8988T (cell line): ENCODE results near the gene TMEM191C.
"Not testable (repeated sequence)": the region's sequence is repeated elsewhere in the genome, so short reads cannot be mapped to it uniquely, and the experiment has no call there.

Experiments
- DNase-seq: peaks from one replicate; pipeline ENCODE4 v3.0.0; 2011

Gene TMEM191C

DNA sequence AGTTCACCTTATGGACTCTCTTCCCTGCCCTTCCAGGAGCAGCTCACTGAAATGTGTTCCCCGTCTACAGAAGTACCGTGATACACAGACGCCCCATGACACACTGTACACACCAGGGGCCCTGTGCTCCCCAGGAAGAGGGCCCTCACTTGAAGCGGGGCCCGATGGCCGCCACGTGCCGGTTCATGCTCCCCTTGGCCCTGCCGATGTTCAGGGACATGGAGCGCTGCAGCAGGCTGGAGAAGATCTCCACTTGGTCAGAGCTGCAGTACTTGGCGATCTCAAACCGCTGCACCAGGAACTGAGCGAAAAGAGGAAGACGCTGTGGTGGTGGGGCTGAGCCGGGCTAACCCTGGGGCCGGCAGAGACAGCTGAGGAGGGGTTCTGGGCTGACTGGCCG, 20.5 kb downstream of the TMEM191C start:
- DNase-seq, result not testable (repeated sequence)

DNA sequence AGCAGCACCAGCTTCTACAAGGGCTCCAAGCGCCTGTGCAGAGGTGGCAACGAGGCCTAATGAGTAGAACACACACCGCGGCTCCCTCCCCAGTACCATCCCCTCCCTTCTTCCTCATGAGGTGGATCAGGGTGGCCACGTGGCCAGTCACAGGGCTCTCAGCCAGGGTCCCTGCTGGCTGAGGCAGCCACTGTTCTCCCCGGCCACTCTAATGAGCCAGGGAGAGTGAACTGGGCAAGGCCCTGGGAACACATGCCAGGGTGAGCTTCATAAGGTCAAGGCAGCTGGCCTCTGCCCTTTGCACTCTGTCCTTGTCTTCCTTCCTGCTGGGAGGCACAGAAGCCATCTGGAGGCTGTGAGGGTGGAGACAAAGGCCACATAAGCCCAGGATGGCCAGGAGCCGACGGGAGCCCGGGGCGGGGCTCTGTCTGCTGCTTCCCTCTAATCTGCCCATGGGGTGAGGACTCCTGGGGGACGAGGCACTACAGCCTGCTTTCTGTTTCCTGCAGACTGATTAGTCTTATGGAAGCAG, 22.0 kb downstream of the TMEM191C start:
- not testable (repeated sequence) for DNase-seq

GRCh38 chr22:21490556-21490955, 23.4 kb downstream of the TMEM191C start:
- not testable (repeated sequence) for DNase-seq

DNA sequence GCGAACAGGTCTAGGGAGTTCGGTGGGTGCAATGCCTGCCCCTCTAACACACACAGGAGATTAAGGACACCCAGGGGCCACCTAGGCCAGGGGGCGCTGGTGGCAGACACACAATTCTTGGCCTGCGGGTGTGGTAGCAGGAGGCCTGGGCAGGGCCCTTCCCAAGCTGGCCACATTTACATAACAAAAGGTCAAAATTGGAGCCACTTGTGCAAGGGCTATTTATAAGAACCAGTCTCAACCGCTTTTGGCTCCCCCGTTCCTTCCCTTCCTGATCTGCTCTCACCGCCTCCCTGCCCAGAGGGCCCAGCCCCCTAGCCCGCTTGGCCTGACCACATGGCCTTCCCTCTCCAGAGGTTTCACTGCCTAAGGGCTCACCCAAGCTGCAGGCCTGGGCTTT, 25.1 kb downstream of the TMEM191C start:
- DNase-seq, result not testable (repeated sequence)

DNA sequence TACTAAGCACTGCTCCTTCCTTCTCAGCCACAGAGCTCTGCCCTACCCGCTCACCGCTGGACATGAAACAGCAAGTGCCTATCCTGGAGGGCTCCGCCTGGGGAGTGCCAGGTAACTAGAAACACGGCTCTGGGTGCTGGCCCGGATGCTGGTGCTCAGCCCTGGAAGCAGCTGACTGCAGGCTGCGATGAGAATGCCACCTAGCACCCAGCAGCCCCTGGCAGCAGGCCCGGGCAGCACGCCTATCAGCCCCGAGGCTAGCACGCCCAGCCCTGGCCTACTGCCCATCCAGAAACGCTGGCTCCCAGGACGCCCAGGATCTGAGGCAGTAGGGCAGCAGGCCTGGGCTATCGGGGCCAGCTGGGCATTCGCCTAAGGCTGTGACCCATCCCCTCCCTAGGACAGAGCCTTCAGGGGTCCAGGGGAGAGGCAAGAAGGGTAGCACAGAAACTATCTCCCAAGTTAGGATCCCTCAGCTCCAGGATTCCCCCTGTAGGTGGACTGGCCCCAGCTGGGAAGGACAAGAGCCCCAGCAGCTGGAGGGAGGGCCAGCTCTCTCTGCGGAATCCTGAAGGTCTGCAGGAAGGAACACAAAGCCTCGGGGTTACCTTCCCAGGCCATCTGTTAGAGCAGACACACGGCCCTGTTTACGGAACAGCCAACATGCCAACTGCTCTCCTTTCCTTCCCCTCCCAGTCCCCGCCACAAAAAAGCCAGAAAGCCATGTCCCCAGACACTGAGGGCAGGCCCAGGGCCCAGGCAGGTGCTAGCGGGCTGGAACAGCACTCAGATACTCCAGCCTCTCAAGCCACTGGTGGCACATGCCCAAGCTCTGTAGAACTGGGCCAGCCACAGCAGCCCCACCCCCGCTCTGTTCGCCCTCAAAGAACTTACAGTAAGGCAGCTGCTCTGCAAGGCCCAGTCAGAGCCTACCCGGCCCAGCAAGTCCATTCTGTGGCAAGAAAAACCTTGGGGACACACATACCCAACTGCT, 26.9 kb downstream of the TMEM191C start:
- not testable (repeated sequence) for DNase-seq

DNA sequence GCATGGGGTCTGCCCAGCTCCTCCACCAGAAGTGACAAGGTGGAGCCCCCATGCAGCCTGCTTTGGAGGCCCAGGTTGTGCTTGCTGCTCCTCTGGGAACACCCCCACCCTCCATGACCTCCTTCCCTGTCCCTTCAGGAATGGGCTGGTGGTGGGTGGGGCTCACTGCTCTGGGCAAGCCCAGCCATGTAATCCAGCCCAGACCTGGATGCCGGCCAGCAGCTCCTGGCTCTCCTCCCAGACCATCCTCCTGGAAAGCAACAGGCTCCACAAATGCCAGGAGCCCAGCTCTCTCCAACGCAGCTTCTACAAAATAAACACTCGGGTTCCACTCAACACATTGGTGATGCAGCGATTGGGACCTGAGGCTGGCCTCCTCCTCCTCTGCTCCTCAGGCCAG, 30.8 kb downstream of the TMEM191C start:
- not testable (repeated sequence) for DNase-seq

- not testable (repeated sequence) for DNase-seq
These were observed 31.3 kb downstream of the TMEM191C start for GRCh38 chr22:21498489-21498888.

GRCh38 chr22:21499623-21500506, 32.7 kb downstream of the TMEM191C start:
- not testable (repeated sequence) for DNase-seq

DNA sequence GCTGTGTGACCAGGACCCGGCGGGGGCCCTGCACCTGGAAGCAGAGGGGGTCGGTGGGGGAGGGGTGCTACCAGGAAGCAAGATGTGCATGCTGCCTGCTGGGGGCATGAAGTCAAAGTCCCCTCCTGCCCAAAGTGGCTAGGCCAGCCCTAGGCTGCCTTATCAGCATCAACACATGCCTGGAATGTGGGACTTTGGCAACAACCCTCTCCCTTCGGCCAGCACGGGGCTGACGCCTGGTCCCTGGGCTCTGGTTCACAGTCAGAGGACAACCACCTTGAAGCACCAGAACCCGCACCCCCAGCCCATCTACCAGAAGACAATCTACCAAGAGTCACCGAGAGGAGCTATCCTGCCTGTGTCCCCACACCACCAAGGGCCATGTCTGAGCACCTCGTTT, 43.2 kb downstream of the TMEM191C start:
- DNase-seq, result not testable (repeated sequence)

DNA sequence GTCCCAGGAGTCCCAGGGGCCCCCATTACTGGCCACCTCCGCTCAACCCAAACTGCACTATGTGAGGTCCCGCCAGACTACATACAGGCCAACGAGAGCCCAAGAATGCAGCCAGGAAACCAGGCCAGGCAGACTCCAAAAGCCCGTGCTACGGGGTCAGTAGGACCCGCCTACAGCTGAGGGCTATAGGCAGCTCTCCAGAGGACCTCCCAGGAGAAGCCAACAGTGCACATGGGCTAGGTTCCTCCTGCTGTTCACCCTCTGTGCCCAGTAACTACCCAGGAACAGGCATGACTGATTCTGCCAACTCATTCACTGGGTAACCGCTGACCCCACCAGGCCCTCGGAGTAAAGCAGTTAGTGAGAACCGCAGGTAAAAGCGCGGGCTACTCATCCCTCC, 44.8 kb downstream of the TMEM191C start:
- not testable (repeated sequence) for DNase-seq

DNA sequence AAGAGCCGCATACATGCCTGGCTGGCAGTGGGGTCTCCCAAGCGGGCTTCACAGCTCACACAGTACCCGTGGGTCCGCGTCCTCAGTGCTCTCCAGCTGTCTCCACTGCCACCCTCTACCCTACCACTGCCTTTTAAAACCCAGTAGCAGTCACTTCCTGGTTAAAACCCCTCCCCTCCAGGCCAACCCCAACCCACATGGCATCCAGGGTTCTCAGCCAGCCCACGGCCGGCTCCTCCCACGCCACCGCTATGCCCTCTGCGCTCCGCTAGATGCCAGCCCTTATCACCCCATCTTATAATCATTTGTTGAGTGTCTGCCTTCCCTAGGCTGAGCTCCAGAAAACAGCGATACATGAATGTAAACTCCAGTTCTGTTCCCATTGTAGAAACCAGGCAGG, 46.9 kb downstream of the TMEM191C start:
- DNase-seq, result not testable (repeated sequence)

GRCh38 chr22:21515234-21515633, 48.0 kb downstream of the TMEM191C start:
- not testable (repeated sequence) for DNase-seq

- DNase-seq, result not testable (repeated sequence)
These were observed 49.3 kb downstream of the TMEM191C start for GRCh38 chr22:21516522-21516921.

- not testable (repeated sequence) for DNase-seq
These were observed 50.0 kb downstream of the TMEM191C start for GRCh38 chr22:21516970-21517764.
